Measurements from ENCODE around the gene STAT1. TPM values are rescaled to one million over a fixed set of nuclear protein-coding genes. Genes with fewer than 3 reads are reported as not detected.
A peak's percentile ranks its signal among the peaks of the same experiment; 100 is the strongest.

Gene STAT1
- total and polyA plus RNA-seq, 10 of the 15 experiments (the other 5 are each of a cell fraction or from before 2014, with no cell fraction given), result 81.8 to 398 (median 307) TPM

DNA sequence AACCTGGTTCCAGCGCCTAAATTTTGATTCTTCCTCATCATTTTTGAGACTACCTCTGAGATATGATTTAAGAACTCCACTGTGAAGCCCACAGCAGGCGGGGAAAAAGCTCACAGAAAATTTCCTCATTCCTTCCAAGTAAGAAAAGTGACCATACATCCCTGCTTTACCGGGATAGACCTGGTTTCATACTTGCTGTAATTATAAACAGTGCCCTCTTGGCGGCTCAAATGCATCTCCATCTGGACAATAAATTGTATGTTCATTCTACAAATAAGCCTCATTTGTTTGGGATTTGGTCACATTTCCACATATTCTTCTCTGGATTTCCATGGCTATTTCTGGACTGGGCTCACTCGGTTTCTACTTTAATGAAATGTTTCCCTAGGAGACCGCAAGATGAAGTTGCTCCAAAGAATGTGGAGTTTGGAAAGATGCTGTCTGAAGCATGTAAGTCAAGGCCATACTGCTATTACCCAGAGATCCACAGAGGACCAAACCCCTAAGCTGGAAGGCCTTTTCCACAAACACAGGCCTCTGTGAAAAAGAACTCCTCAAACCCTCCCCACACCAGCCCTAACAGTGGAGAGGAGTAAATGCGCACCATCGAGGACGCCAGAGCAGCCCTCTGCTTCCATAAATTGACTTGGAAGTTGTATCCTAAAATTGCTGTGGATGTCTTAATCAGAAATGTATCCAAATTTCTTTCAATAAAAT is 13.9 kb downstream of the STAT1 start:
- TF ChIP-seq, protein P1, sequence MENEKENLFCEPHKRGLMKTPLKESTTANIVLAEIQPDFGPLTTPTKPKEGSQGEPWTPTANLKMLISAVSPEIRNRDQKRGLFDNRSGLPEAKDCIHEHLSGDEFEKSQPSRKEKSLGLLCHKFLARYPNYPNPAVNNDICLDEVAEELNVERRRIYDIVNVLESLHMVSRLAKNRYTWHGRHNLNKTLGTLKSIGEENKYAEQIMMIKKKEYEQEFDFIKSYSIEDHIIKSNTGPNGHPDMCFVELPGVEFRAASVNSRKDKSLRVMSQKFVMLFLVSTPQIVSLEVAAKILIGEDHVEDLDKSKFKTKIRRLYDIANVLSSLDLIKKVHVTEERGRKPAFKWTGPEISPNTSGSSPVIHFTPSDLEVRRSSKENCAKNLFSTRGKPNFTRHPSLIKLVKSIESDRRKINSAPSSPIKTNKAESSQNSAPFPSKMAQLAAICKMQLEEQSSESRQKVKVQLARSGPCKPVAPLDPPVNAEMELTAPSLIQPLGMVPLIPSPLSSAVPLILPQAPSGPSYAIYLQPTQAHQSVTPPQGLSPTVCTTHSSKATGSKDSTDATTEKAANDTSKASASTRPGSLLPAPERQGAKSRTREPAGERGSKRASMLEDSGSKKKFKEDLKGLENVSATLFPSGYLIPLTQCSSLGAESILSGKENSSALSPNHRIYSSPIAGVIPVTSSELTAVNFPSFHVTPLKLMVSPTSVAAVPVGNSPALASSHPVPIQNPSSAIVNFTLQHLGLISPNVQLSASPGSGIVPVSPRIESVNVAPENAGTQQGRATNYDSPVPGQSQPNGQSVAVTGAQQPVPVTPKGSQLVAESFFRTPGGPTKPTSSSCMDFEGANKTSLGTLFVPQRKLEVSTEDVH (IDR thresholded peaks at IDR 0.05; ENCODE audit: low read depth, partially characterized antibody), result no peak
- TF ChIP-seq ZNF217 (IDR thresholded peaks at IDR 0.05) (no peak), POLR2A (IDR thresholded peaks at IDR 0.05; ENCODE audit: low read depth, low read length) (peak; percentile 53; the same call in 1 of the 2 replicates), SIX5 (IDR thresholded peaks at IDR 0.05; ENCODE audit: low read depth, low read length, severe bottlenecking) (no peak), POLR2AphosphoS2 (IDR thresholded peaks at IDR 0.05; ENCODE audit: low read depth, low read length) (0 out of 2 replicates have a peak, but pooled peaks have one; percentile 37), CEBPB (IDR thresholded peaks at IDR 0.05; ENCODE audit: borderline replicate concordance in 1 of 2, low read depth in 2 of 2, low read length in 2 of 2) (no peak), EED (IDR thresholded peaks at IDR 0.05; ENCODE audit: low read depth) (no peak), POLR2AphosphoS5 (IDR thresholded peaks at IDR 0.05; ENCODE audit: low read length) (peak; percentile 70), KDM1A (IDR thresholded peaks at IDR 0.05; ENCODE audit: borderline replicate concordance) (no peak), CBX3 (IDR thresholded peaks at IDR 0.05; ENCODE audit: borderline replicate concordance, low read depth) (no peak), SREBF2 (IDR thresholded peaks at IDR 0.05; ENCODE audit: low read length) (no peak), EGR1 (IDR thresholded peaks at IDR 0.05; ENCODE audit: borderline replicate concordance in 1 of 2, low read depth in 2 of 2, low read length in 2 of 2) (no peak)
- TF ChIP-seq, protein P2, sequence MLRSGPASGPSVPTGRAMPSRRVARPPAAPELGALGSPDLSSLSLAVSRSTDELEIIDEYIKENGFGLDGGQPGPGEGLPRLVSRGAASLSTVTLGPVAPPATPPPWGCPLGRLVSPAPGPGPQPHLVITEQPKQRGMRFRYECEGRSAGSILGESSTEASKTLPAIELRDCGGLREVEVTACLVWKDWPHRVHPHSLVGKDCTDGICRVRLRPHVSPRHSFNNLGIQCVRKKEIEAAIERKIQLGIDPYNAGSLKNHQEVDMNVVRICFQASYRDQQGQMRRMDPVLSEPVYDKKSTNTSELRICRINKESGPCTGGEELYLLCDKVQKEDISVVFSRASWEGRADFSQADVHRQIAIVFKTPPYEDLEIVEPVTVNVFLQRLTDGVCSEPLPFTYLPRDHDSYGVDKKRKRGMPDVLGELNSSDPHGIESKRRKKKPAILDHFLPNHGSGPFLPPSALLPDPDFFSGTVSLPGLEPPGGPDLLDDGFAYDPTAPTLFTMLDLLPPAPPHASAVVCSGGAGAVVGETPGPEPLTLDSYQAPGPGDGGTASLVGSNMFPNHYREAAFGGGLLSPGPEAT (IDR thresholded peaks at IDR 0.05; ENCODE audit: low read depth), result no peak
- TF ChIP-seq, protein P3, sequence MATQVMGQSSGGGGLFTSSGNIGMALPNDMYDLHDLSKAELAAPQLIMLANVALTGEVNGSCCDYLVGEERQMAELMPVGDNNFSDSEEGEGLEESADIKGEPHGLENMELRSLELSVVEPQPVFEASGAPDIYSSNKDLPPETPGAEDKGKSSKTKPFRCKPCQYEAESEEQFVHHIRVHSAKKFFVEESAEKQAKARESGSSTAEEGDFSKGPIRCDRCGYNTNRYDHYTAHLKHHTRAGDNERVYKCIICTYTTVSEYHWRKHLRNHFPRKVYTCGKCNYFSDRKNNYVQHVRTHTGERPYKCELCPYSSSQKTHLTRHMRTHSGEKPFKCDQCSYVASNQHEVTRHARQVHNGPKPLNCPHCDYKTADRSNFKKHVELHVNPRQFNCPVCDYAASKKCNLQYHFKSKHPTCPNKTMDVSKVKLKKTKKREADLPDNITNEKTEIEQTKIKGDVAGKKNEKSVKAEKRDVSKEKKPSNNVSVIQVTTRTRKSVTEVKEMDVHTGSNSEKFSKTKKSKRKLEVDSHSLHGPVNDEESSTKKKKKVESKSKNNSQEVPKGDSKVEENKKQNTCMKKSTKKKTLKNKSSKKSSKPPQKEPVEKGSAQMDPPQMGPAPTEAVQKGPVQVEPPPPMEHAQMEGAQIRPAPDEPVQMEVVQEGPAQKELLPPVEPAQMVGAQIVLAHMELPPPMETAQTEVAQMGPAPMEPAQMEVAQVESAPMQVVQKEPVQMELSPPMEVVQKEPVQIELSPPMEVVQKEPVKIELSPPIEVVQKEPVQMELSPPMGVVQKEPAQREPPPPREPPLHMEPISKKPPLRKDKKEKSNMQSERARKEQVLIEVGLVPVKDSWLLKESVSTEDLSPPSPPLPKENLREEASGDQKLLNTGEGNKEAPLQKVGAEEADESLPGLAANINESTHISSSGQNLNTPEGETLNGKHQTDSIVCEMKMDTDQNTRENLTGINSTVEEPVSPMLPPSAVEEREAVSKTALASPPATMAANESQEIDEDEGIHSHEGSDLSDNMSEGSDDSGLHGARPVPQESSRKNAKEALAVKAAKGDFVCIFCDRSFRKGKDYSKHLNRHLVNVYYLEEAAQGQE (IDR thresholded peaks at IDR 0.05; ENCODE audit: low read depth, low read length), result no peak
- TF ChIP-seq, protein P4, sequence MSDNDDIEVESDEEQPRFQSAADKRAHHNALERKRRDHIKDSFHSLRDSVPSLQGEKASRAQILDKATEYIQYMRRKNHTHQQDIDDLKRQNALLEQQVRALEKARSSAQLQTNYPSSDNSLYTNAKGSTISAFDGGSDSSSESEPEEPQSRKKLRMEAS (IDR thresholded peaks at IDR 0.05; ENCODE audit: low read depth, low read length), result no peak
- intact Hi-C loops (cut with micrococcal nuclease; ENCODE audit: unreplicated experiment), result no loop called here

More for the DNA sequence above, 13.9 kb downstream of the STAT1 start:
- WGBS (ENCODE audit: insufficient coverage, insufficient replicate concordance, low lambda C conversion rate, missing lambda C conversion rate), result 91% methylated on average over 9 of the region's 9 CpGs
- ChIA-PET POLR2A (interaction anchor here (0.6 to 1.1 kb wide), 3 partner anchors 9 to 146 kb away, joined by 3 to 10 read pairs (median 4); no protein-coding TSS in a partner anchor), SMC1A (ENCODE audit: uncharacterized antibody, unreplicated experiment) (interaction anchor here (0.9 to 1.7 kb wide), 2 partner anchors 35 to 37 kb away, joined by 3 to 5 read pairs; no protein-coding TSS in a partner anchor), RAD21 (ENCODE audit: unreplicated experiment) (no interaction called here), CTCF (interaction anchor here (1.5 kb wide), 1 partner anchor 11 kb away, joined by 4 read pairs; no protein-coding TSS in a partner anchor)
- Histone ChIP-seq H3K4me3 (no peak overlapping the region), H4K20me1 (ENCODE audit: control insufficient read depth, insufficient read depth) (peaks cover 29% of the 10 kb centered on the region), H3K36me3 (ENCODE audit: control insufficient read depth in 2 of 2, insufficient read depth in 2 of 2, low read length in 1 of 2) (peaks cover 44 to 86% of the 10 kb centered on the region in 2 experiments), H3K27ac (ENCODE audit: control insufficient read depth, insufficient read depth) (no peak overlapping the region), H2AFZ (ENCODE audit: control insufficient read depth, low read depth, low read length) (no peak overlapping the region), H3K4me1 (ENCODE audit: control insufficient read depth, insufficient read depth, low read length) (peaks cover 2% of the 10 kb centered on the region; the same call in 1 of the 2 replicates), H3K9me3 (replicated peaks; ENCODE audit: control insufficient read depth, insufficient read depth, low read length) (peaks cover 20% of the 10 kb centered on the region), H3K9ac (ENCODE audit: control insufficient read depth, insufficient read depth, low read length) (no peak overlapping the region), H3K4me2 (ENCODE audit: control insufficient read depth, insufficient read depth) (no peak overlapping the region), H3K27me3 (replicated peaks in 1 of 2; ENCODE audit: control insufficient read depth in 2 of 2, insufficient read depth in 2 of 2, low read length in 1 of 2) (no peaks in the 10 kb centered on the region), H3K79me2 (ENCODE audit: control insufficient read depth, insufficient read depth, low read length) (peaks cover 25% of the 10 kb centered on the region)
- ATAC-seq, result no peak
- no peak for DNase-seq (ENCODE audit: low read depth, low spot score)
- no peak for FAIRE-seq
- in situ Hi-C loops (cut with MboI), result no loop called here
- BruUV-seq (replicated peaks), result no TSS peak

Measured in GM12878 (cell line).